ENCODE data around the gene ZNF799. TPM values are rescaled to one million over a fixed set of nuclear protein-coding genes. Genes with fewer than 3 reads are reported as not detected.

The ZNF799 gene
- polyA plus RNA-seq, 3 donors, result 1.8 to 3.4 (median 3.2) TPM

DNA sequence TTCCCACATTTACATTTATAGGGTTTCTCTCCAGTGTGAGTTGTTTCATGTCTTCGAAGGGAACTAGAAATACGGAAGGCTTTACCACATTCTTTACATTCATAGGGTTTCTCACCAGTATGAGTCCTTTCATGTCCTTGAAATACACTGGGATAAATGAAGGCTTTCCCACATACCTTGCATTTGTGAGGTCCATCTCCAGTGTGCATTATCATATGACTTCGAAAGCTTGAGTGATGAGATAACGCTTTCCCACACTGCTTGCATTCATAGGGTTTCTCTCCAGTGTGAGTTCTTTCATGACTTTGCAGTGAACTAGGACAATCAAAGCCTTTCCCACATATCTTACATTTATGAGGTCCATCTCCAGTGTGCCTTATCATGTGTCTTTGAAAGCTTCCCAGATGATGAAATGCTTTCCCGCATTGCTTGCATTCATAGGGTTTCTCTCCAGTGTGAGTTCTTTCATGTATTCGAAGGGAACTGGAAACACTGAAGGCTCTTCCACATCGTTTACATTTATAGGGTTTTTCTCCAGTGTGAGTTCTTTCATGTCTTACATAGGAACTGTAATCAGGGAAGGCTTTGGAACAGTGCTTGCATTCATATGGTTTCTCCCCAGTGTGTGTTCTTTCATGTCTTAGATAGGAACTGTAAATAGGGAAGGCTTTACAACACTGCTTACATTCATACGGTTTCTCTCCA is 50.7 kb downstream of the ZNF799 start:
- Mint-ChIP-seq H3K27ac (no peak overlapping the region), H3K4me1 (no peaks in the 10 kb centered on the region), H3K27me3 (ENCODE audit: low read depth in 3 of 3) (no peaks in the 10 kb centered on the region), H3K4me3 (no peak overlapping the region), H3K9me3 (peaks cover 45 to 87% (median 84%) of the 10 kb centered on the region in 7 donors), H3K36me3 (peaks cover 4 to 12% of the 10 kb centered on the region in 2 donors)
- Histone ChIP-seq H3K4me2 (replicated peaks; ENCODE audit: extremely low read depth, low read length, poor library complexity, severe bottlenecking) (no peak overlapping the region), H3K27ac (ENCODE audit: low read depth in 1 of 2, low read length in 2 of 2) (no peak overlapping the region), H3K79me2 (ENCODE audit: insufficient read depth, low read length) (no peaks in the 10 kb centered on the region), H3K36me3 (replicated peaks in 1 of 2; ENCODE audit: control insufficient read depth in 1 of 2, insufficient read depth in 2 of 2, low read length in 2 of 2) (peaks cover 0 to 17% of the 10 kb centered on the region in 2 donors), H3K4me1 (ENCODE audit: control insufficient read depth in 1 of 2, insufficient read depth in 2 of 2, low read length in 2 of 2) (no peaks in the 10 kb centered on the region), H3K9me3 (replicated peaks in 1 of 2; ENCODE audit: control insufficient read depth in 1 of 2, insufficient read depth in 1 of 2, low read length in 2 of 2) (peaks cover 46 to 91% of the 10 kb centered on the region in 2 donors), H4K20me1 (ENCODE audit: insufficient read depth, low read length) (no peaks in the 10 kb centered on the region), H3K27me3 (ENCODE audit: control insufficient read depth in 2 of 2, insufficient read depth in 2 of 2, low read length in 2 of 2) (no peaks in the 10 kb centered on the region), H2AFZ (ENCODE audit: insufficient read depth, low read depth, low read length, poor library complexity, severe bottlenecking) (no peak overlapping the region), H3K9ac (ENCODE audit: insufficient read depth, low read length, poor library complexity, severe bottlenecking) (no peak overlapping the region), H3K4me3 (replicated peaks in 1 of 3; ENCODE audit: low read depth in 2 of 3, low read length in 3 of 3) (peak overlapping the region in 1 of 3 experiments; percentile 38)
- TF ChIP-seq CTCF (IDR thresholded peaks at IDR 0.05), result no peak
- intact Hi-C loops (cut with micrococcal nuclease), result no loop called here
- 100% methylated on average over 4 of the region's 8 CpGs for WGBS (ENCODE audit: insufficient coverage)
- DNase-seq, result no peak

GRCh38 chr19:12346896-12347295 is 54.2 kb downstream of the ZNF799 start:
- no peak overlapping the region for H2AFZ ChIP-seq (ENCODE audit: insufficient read depth, low read depth, low read length, poor library complexity, severe bottlenecking)
- WGBS (ENCODE audit: insufficient coverage), result 60% methylated on average over 1 of the region's 2 CpGs
- intact Hi-C loops (cut with micrococcal nuclease), result no loop called here
- no peaks in the 10 kb centered on the region for H3K4me1 ChIP-seq (ENCODE audit: control insufficient read depth in 1 of 2, insufficient read depth in 2 of 2, low read length in 2 of 2)
- no peak overlapping the region for H3K27ac ChIP-seq (ENCODE audit: low read depth in 1 of 2, low read length in 2 of 2)
- no peaks in the 10 kb centered on the region for H3K4me1 Mint-ChIP-seq
- H3K4me3 ChIP-seq (replicated peaks in 1 of 3; ENCODE audit: low read depth in 2 of 3, low read length in 3 of 3), result no peak overlapping the region
- DNase-seq, result no peak
- peaks cover 38 to 86% (median 76%) of the 10 kb centered on the region in 7 donors for H3K9me3 Mint-ChIP-seq
- H3K27ac Mint-ChIP-seq, result no peak overlapping the region
- H3K36me3 Mint-ChIP-seq, result peaks cover 4 to 12% of the 10 kb centered on the region in 2 donors
- peaks cover 43 to 87% of the 10 kb centered on the region in 2 donors for H3K9me3 ChIP-seq (replicated peaks in 1 of 2; ENCODE audit: control insufficient read depth in 1 of 2, insufficient read depth in 1 of 2, low read length in 2 of 2)
- TF ChIP-seq CTCF (IDR thresholded peaks at IDR 0.05), result no peak
- peaks cover 0 to 1% (median 0%) of the 10 kb centered on the region in 3 donors for H3K27me3 Mint-ChIP-seq (ENCODE audit: low read depth in 3 of 3)
- no peaks in the 10 kb centered on the region for H3K27me3 ChIP-seq (ENCODE audit: control insufficient read depth in 2 of 2, insufficient read depth in 2 of 2, low read length in 2 of 2)
- H3K4me2 ChIP-seq (replicated peaks; ENCODE audit: extremely low read depth, low read length, poor library complexity, severe bottlenecking), result no peak overlapping the region
- no peak overlapping the region for H3K4me3 Mint-ChIP-seq
- H3K9ac ChIP-seq (ENCODE audit: insufficient read depth, low read length, poor library complexity, severe bottlenecking), result no peak overlapping the region
- H4K20me1 ChIP-seq (ENCODE audit: insufficient read depth, low read length), result no peaks in the 10 kb centered on the region
- H3K36me3 ChIP-seq (replicated peaks in 1 of 2; ENCODE audit: control insufficient read depth in 1 of 2, insufficient read depth in 2 of 2, low read length in 2 of 2), result peaks cover 0 to 17% of the 10 kb centered on the region in 2 donors
- no peaks in the 10 kb centered on the region for H3K79me2 ChIP-seq (ENCODE audit: insufficient read depth, low read length)

Measured in CD14-positive monocyte (primary cell).